Keratinocyte (primary cell): ENCODE measurements around the gene ANTKMT. TPM values are rescaled to one million over a fixed set of nuclear protein-coding genes. Genes with fewer than 3 reads are reported as not detected.

Source experiments
- DNase-seq: peaks from one replicate; pipeline ENCODE4 v3.0.0-alpha.2; 2011; ENCODE audit warnings: low read depth, missing footprints, low spot score
- FAIRE-seq: peaks from 2 replicates; lab custom pipeline; 2011; peaks lifted over from hg19 to GRCh38; lab: Jason Lieb, UNC
- H2AFZ ChIP-seq: 2 replicates; pipeline ENCODE4 v1.6.0; 2012; ENCODE audit warnings: low read length, control low read depth, inconsistent platforms; ENCODE audit not compliant: control insufficient read depth
- H3K27ac ChIP-seq: 2 replicates; pipeline ENCODE4 v1.5.1; 2011; ENCODE audit warnings: low read length; ENCODE audit not compliant: control insufficient read depth, insufficient read depth
- H3K27me3 ChIP-seq: 3 replicates; pipeline ENCODE4 v1.6.0; 2011; ENCODE audit warnings: low read length; ENCODE audit not compliant: control insufficient read depth, insufficient read depth; ENCODE audit errors: extremely low read depth
- H3K36me3 ChIP-seq, 2 experiments: 2 replicates in 1 of 2; 3 replicates in 1 of 2; pipeline ENCODE4 v1.5.1; 2011; ENCODE audit warnings: low read length in 2 of 2, mild to moderate bottlenecking in 1 of 2; ENCODE audit not compliant: control insufficient read depth in 2 of 2, insufficient read depth in 2 of 2; ENCODE audit errors: extremely low read depth in 1 of 2
- H3K4me1 ChIP-seq: 3 replicates; pipeline ENCODE4 v1.5.1; 2011; ENCODE audit warnings: low read length; ENCODE audit not compliant: control insufficient read depth, insufficient read depth; ENCODE audit errors: extremely low read depth
- H3K4me2 ChIP-seq: 3 replicates; pipeline ENCODE4 v1.6.0; 2011; ENCODE audit warnings: low read depth, low read length; ENCODE audit not compliant: control insufficient read depth, insufficient read depth; ENCODE audit errors: extremely low read depth
- H3K4me3 ChIP-seq, 3 experiments: fragments of 200-600 bp in 1 of 3; sonication (generic) in 1 of 3; 2 replicates in 2 of 3; 3 replicates in 1 of 3; pipeline ENCODE4 v1.5.1; 2011 to 2016; ENCODE audit warnings: low read length in 3 of 3, mild to moderate bottlenecking in 3 of 3, control low read depth in 2 of 3, inconsistent platforms in 1 of 3, low read depth in 1 of 3, mixed read lengths in 1 of 3, mixed run types in 1 of 3, moderate library complexity in 1 of 3; ENCODE audit not compliant: control insufficient read depth in 2 of 3, insufficient read depth in 2 of 3; ENCODE audit errors: extremely low read depth in 1 of 3
- H3K79me2 ChIP-seq: 2 replicates; pipeline ENCODE4 v1.6.0; 2012; ENCODE audit warnings: low read length; ENCODE audit not compliant: control insufficient read depth, insufficient read depth
- H3K9ac ChIP-seq: 3 replicates; pipeline ENCODE4 v1.6.0; 2011; ENCODE audit warnings: low read length; ENCODE audit not compliant: control insufficient read depth, insufficient read depth; ENCODE audit errors: extremely low read depth
- H3K9me1 ChIP-seq: 3 replicates; pipeline ENCODE4 v1.6.0; 2011; ENCODE audit warnings: low read length; ENCODE audit not compliant: control insufficient read depth, insufficient read depth; ENCODE audit errors: extremely low read depth
- H3K9me3 ChIP-seq: 2 replicates; pipeline ENCODE4 v1.5.1; 2012; ENCODE audit warnings: low read depth, low read length; ENCODE audit not compliant: control insufficient read depth
- H4K20me1 ChIP-seq: 3 replicates; pipeline ENCODE4 v1.6.0; 2011; ENCODE audit warnings: low read length; ENCODE audit not compliant: control insufficient read depth, insufficient read depth; ENCODE audit errors: extremely low read depth
- EZH2 ChIP-seq: IDR thresholded peaks from one replicate; pipeline ENCODE4 v1.6.1; 2012; ENCODE audit warnings: inconsistent platforms, mild to moderate bottlenecking, low read length, moderate library complexity
- dilution Hi-C: fragments of 300-500 bp; cut with MboI; formaldehyde crosslinking; loops from one replicate; pipeline ENCODE4 v1.7.0; 2020; ENCODE audit warnings: low sequenced_read_pairs; ENCODE audit not compliant: extremely low pct_ligation_motif_present
- polyA plus RNA-seq, 5 experiments: library from polyadenylated mRNA; depleted of rRNA in 3 of 5; stranded (reverse) in 3 of 5; stranded (forward) in 1 of 5; unstranded in 1 of 5; fragments of >200 nt; gene quantifications; 1 replicate in 1 of 5; 2 replicates in 3 of 5; 3 replicates in 1 of 5; pipeline versions ENCODE4 v1.2.1 to v1.2.3, GENCODE V29; 2011 to 2012; ENCODE audit warnings: missing spikeins in 2 of 5, low read depth in 1 of 5, low replicate concordance in 1 of 5
- TF ChIP-seq, protein P1 (sequence below), 3 experiments: IDR thresholded peaks in 1 of 3; conservative IDR thresholded peaks in 1 of 3; optimal IDR thresholded peaks in 1 of 3; 2 replicates in 2 of 3; 3 replicates in 1 of 3; pipeline versions ENCODE3 to v1.5.1; 2011; ENCODE audit warnings: low read length in 3 of 3, mild to moderate bottlenecking in 3 of 3, moderate library complexity in 2 of 3, control low read depth in 1 of 3, inconsistent platforms in 1 of 3; ENCODE audit not compliant: insufficient read depth in 2 of 3; ENCODE audit errors: extremely low read depth in 1 of 3

The ANTKMT gene
- polyA plus RNA-seq, 1 donor (not counting 4 experiments of a cell fraction or from before 2014, with no cell fraction given): 5.6 TPM

DNA sequence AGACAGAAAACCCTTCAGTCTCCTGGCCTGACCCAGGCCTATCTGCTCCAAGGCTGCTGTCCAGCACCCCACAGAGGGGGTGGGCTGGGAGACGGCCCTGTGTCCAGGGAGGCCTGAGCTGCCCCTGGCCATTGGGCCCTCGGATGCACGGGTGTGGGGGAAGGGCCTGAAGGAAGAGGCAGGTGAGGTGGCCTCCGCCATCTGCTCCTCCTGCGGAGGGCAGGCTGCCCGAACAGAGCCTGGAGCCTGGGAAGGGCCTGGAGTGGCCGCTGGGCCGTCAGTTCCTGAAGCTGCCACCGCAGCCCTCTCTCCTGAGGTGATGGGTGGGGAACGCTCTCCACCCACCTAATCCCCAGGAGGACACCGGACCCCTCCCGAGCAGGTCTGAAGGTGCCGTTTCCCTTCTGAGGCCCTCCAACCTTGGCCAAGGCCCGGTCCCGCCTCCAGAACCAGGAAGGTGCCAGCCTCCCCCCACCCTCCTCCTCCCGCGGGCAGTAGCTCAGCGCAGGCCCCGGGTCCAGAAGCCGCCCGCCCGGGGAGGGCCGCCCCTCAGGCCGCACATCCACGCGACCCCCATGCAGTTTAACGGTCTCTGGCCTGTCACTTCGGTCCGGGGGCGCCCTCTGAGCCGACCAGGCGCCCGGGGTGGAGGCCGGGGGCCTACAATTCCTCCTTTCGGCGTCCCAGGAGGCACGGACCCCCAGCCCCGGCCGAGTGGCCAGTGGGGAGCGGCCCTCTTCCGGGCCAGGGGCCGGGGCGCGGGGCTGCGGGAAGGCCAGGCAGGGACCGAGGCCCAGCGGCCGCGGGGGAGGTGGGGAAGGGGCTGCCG, 16.2 kb upstream of the ANTKMT start:
- Histone ChIP-seq H3K9me3 (no peaks in the 10 kb centered on the region), H3K27ac (no peak overlapping the region), H3K27me3 (peaks cover 92% of the 10 kb centered on the region), H3K9ac (no peak overlapping the region), H3K4me1 (no peaks in the 10 kb centered on the region), H3K4me2 (no peak overlapping the region), H3K4me3 (peak overlapping the region in 1 of 3 experiments; percentile 48), H4K20me1 (peaks cover 5% of the 10 kb centered on the region), H2AFZ (no peak overlapping the region), H3K79me2 (no peaks in the 10 kb centered on the region), H3K9me1 (no peaks in the 10 kb centered on the region), H3K36me3 (no peaks in the 10 kb centered on the region)
- TF ChIP-seq, protein P1, sequence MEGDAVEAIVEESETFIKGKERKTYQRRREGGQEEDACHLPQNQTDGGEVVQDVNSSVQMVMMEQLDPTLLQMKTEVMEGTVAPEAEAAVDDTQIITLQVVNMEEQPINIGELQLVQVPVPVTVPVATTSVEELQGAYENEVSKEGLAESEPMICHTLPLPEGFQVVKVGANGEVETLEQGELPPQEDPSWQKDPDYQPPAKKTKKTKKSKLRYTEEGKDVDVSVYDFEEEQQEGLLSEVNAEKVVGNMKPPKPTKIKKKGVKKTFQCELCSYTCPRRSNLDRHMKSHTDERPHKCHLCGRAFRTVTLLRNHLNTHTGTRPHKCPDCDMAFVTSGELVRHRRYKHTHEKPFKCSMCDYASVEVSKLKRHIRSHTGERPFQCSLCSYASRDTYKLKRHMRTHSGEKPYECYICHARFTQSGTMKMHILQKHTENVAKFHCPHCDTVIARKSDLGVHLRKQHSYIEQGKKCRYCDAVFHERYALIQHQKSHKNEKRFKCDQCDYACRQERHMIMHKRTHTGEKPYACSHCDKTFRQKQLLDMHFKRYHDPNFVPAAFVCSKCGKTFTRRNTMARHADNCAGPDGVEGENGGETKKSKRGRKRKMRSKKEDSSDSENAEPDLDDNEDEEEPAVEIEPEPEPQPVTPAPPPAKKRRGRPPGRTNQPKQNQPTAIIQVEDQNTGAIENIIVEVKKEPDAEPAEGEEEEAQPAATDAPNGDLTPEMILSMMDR (optimal IDR thresholded peaks at IDR 0.05 in 1 of 3, IDR thresholded peaks at IDR 0.05 in 1 of 3, conservative IDR thresholded peaks at IDR 0.05 in 1 of 3; ENCODE audit: extremely low read depth in 1 of 3, insufficient read depth in 2 of 3, low read length in 3 of 3): no peak
- TF ChIP-seq EZH2: peak; percentile 87
- dilution Hi-C loops: no loop called here
- DNase-seq: no peak
- FAIRE-seq: no peak

DNA sequence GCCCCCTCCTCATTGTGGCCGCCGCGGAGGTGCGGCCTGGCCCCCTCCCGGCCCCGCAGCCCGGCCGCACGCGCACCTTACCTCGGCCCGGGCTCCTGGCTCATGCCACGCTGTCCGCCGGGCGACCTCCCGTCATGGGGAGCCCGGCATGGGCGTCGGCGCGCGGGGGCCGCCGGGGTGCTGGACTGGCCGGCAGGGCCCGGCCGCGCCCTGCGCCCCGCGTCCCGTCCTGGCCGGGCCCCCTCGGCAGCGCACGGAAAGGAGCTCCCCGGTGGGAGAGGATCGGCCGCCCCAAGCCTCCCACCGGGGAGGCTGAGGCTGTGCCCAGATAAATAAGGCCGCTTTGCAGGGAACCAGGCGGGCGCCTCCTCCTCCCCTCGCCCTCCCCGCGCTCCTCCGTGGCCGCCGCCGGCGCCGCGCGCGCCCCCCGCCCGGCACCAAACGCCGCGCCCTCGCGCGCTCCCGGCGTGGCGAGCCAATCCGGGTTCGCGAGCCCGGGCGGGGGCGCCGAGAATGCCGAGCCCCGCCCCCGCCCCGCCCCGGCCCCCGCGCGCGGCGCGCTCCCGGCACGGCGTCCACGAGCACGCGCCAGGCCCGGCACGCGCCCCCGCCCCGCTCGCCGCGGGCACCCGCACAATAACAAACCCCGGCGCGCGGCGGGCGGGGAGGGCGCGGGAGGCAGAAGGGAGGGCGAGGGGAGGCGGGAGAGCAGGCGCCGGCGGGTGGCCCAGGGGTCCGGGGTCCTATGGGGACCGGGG, 15.3 kb upstream of the ANTKMT start, which contains the start of gene FBXL16:
Gene FBXL16 (minus strand): TSS at position 371 of the 758 bp plus-strand sequence. CDS start 8,396 bp downstream, outside the sequence.
- FAIRE-seq (no peak), DNase-seq (no peak)
- H3K79me2 ChIP-seq: no peaks in the 10 kb centered on the region
- H3K9ac ChIP-seq: no peak within 1 kb of the TSS
- no peaks in the 10 kb centered on the region for H3K36me3 ChIP-seq
- H3K27ac ChIP-seq: no peak within 1 kb of the TSS
- H3K9me3 ChIP-seq: no peaks in the 10 kb centered on the region
- no peaks in the 10 kb centered on the region for H3K4me1 ChIP-seq
- H3K9me1 ChIP-seq: no peaks in the 10 kb centered on the region
- H4K20me1 ChIP-seq: peaks cover 5% of the 10 kb centered on the region
- H3K4me2 ChIP-seq: peak within 1 kb of the TSS; percentile 32
- H3K27me3 ChIP-seq: peaks cover 92% of the 10 kb centered on the region
- no peak within 1 kb of the TSS for H2AFZ ChIP-seq
- dilution Hi-C loops: no loop called here
- no peak for TF ChIP-seq EZH2
- TF ChIP-seq, protein P1 (optimal IDR thresholded peaks at IDR 0.05 in 1 of 3, IDR thresholded peaks at IDR 0.05 in 1 of 3, conservative IDR thresholded peaks at IDR 0.05 in 1 of 3; ENCODE audit: extremely low read depth in 1 of 3, insufficient read depth in 2 of 3, low read length in 3 of 3): no peak
- H3K4me3 ChIP-seq: peak within 1 kb of the TSS in 1 of 3 experiments; percentile 48
